ENCODE measurements around the gene STIM2.
"Not testable (repeated sequence)": the region's sequence is repeated elsewhere in the genome, so short reads cannot be mapped to it uniquely, and the experiment has no call there.

Gene STIM2

DNA sequence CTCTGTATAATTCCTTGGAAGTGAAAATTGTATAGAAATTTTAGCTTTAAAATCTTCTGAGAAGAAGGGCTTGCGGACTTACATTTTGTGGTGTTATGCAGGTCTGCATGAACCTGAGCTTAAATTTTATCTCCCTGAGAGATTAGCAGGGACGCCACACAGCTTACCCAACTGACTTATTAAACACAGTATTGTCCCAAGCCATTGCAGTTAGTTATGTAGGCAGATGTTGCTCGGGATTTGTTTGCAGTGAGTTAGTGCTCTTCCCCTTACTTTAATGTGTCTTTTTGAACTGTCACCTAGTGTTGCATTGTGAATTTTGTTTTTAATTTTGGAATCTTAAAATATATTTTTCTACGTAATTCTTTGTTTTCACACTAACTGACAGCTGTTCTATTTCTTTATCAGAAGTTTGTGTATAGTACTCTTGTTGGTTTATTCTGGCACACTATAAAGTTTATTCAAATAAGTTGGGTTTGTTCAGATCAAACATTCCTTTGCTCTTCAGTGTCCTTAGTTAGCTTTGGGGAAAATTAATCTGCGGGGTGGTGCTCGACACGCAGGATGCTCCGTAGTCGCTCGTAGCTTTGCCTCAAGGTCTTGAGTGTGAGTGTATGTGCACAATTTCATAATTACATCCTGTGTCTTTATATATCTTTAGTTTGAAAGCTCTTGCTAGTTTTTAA lies 145.4 kb downstream of the STIM2 start:
- no peak for DNase-seq

DNA sequence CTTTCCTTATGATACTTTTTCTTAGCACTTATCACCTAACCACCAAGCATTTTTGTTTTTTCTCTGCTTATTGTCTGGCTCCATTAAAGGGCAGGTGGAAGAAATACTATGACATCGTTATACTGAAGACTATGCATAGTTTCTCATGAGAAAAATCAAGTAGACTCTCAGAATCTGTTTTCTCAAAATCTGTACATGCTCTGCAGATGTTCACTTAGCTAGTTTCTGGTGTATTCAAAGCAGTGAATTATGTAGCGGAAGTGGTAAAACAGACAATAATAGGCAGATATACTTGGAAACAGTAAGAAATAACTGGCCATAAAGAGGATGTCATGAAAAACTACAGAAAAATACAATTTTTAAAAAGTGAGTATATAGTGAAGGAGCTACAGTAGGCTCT lies 146.0 kb downstream of the STIM2 start:
- no peak for DNase-seq

DNA sequence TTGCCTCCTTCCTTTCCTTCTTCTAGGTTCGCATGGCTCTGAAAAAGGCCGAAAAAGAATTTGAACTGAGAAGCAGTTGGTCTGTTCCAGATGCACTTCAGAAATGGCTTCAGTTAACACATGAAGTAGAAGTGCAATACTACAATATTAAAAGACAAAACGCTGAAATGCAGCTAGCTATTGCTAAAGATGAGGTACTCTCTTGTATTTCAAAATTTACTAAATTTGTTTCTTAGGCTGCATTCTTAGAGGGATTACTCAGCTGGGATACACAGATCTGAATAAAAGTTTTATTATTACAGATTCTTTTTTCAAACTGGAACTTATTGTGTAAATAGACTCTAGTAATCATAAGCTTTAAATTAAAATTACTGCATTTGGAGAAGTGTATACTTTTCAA lies 146.9 kb downstream of the STIM2 start:
- no peak for DNase-seq

DNA sequence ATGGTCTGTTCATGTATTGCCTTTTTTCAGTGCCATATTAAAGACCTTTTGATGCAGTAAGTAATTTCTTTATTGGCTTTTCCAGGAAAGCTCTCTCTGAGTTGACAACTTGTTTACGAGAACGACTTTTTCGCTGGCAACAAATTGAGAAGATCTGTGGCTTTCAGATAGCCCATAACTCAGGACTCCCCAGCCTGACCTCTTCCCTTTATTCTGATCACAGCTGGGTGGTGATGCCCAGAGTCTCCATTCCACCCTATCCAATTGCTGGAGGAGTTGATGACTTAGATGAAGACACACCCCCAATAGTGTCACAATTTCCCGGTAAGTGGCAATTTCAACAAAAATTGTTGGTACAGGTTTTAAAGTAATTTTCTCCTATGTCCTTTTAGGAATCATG lies 148.0 kb downstream of the STIM2 start:
- no peak for DNase-seq

DNA sequence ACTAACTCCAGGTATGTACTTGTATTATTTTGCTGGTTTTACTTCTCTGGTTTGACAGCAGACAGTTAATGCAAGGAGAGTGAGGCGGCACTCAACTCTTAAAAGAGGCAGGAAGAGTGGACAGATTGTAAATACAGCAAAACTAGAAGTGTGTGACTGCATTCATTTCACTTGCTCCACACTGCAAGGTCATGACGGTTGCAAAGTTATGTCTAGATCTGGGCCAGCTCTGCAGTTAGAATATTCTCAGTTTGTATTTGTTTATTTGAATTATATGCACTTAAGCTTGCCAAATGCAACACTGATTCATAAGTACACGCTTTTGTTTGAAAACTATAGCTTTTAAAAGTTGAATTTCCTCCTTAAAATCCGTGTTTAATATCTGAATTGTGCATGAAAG lies 148.9 kb downstream of the STIM2 start:
- no peak for DNase-seq

DNA sequence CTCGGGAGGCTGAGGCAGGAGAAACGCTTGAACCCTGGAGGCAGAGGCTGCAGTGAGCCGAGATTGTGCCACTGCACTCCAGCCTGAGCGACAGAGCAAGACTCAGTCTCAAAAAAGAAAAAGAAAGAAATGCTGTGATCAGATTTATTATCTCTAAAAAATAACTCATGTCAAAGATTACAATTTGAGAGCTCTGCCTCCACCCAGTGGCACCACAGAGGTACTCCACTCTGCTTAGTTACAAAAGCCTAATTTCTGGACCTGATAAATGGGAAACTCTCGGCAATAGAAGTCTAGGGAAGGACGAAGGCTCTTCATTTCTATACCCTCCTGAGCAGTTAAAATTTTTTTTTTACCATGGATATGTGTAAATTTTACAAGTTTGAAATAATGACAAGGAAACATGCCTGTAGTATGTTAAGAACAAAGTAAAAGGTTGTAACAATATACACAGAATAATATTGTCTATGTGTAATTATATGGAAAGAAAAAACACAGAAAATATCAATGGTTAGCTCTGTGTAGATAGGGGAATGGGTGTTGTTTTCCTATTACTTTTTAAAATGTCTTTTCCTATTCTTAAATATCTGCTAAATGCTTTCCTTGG lies 149.8 kb downstream of the STIM2 start:
- DNase-seq = peak; percentile 9

DNA sequence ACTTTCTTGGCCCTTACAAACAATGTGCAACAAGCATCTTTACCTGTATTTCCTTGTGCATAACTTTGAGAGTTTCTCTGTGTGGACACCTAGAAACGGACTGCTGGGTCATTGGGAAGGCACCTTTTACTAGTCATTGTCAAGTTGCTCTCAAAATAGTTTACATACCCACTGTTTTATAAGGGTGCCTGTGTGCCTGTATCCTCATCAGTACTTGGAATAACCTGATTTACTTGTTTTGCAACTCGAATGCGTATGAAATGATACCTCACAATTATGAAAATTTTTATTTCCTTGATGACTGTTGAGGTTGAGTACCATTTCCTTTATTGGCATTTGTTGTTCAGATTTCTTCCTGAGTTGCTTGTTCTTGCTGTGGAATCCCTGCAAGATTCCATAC lies 150.8 kb downstream of the STIM2 start:
- no peak for DNase-seq

DNA sequence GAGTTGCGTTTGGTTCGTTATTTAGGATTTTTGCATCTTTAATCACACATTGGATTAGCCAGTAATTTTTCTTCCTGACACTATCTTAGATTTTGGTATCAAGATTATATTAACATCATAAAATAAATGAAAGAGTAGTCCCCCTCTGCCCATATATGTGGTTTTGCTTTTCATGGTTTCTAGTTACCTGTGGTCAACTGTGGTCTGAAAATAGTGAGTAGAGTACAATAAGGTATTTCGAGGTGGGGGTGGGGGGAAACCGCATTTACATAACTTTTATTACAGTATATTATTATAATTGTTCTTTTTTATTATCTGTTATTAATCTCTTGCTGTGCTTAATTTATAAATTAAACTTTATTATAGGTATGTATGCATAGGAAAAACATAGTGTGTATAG lies 152.4 kb downstream of the STIM2 start:
- no peak for DNase-seq

DNA sequence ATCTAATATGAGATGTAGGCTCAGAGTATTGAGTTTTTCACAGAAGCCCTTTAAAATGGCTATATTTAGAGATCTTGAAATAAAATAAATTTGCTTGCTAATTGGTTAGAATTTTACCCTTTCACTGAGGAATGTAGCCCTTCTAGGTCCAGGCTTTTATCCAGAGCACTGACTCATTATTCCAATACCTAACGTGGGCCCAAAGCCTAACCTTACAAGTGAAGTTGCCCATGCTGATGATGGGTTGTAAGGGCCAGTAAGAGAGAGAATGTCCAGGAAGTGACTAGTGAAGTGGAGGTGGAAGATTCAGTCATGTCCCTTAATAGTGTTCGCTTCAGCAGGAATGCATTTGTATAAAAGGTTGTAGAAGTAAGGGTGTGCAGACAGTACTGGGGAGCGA lies 155.9 kb downstream of the STIM2 start:
- DNase-seq = no peak

DNA sequence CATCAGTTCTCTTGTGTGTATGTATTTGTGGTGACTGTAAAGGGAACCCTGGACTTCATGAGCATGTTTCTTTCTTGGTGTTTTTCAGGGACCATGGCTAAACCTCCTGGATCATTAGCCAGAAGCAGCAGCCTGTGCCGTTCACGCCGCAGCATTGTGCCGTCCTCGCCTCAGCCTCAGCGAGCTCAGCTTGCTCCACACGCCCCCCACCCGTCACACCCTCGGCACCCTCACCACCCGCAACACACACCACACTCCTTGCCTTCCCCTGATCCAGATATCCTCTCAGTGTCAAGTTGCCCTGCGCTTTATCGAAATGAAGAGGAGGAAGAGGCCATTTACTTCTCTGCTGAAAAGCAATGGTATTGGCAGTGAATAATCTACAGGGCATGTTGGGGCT lies 157.0 kb downstream of the STIM2 start:
- no peak for DNase-seq

DNA sequence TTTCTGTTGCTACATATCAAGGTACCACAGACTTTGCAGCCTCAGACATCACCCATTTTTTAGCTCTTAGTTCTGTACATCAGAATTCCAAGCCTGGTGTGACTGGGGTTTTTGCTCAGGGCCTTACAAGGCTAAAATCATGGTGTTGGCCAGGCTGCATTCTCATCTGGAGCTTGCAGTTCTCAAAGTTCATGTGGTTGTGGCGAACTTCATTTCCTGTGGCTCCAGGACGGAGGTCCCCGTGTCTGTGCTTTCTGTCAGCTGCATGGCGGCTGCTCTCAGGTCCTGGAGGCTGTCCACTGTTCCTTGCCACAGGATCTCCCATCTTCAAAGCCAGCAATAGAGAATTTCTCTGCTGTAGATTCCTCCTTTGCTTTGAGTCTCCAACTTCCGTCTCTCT lies 157.4 kb downstream of the STIM2 start:
- no peak for DNase-seq

DNA sequence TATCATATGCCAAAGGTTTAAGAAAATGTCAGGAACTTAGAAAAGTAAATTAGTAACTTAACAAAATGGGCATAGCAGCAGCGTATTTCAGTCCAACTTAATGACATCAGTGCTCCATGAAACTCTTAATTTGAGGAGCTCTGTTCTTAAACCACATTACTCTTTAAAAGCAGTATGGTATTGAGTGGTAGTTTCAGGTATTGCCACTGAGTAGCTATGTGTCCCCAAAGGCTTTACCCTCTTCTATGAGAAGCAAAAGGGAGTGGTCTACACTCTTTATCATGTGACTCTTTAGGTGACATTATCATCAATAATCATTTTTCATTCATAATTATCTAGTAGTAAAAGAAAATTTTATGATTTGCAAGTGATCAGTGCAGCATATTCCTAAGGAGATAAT lies 158.3 kb downstream of the STIM2 start:
- DNase-seq = no peak

DNA sequence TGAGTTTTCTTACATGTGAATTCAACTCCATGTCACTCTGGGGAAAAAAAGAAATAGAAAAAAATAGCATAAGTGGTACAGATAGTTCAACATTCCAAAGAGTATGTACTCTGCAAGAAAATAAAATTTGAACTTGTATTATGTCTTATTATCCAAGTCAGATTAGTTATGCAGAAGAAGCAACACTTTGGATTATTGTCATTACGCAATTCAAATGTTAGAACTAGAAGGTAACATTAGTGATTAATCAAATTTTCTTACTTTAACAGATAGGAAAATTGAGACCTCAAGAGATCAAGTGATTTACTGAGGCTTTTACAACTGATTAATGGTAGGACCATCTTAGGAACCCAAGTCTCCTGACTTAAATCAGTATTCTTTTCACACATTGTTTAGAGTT lies 159.1 kb downstream of the STIM2 start:
- DNase-seq = no peak

DNA sequence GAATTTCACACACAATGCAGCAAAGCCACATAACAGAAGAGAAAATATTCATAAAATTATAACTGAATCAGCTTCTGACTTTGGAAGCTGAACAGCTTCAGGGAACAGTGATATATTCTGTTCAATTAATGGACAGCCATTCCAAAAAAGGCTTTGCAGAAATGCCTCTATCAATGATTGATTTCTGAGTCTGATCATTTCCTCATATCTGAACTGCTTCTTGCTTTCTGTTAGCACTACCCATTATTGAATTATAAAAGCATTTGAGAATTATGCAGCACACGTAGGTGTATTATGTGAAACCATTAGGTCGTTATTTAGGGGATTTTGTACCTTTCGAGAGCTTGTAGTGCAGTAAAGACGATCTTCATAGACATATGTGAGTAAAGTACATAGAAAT lies 159.6 kb downstream of the STIM2 start:
- no peak for DNase-seq

DNA sequence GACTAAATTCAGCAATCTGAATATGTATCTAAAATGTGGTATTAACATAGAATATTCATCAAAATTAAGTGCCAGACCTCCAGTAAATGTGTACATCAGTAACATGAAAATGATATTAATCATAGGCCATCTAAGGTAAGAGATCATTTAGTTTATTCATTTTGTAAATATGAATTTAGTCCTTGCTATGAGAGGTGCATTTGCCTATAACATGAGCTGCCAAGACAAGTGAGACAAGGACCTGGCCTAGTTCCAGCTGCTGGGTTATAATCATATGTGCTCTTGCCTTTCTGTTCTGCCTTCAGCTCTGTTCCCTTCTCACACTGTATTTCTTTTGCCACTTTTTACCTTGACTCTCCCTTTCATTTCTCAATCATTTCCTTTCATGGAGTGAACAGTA lies 160.0 kb downstream of the STIM2 start:
- no peak for DNase-seq

DNA sequence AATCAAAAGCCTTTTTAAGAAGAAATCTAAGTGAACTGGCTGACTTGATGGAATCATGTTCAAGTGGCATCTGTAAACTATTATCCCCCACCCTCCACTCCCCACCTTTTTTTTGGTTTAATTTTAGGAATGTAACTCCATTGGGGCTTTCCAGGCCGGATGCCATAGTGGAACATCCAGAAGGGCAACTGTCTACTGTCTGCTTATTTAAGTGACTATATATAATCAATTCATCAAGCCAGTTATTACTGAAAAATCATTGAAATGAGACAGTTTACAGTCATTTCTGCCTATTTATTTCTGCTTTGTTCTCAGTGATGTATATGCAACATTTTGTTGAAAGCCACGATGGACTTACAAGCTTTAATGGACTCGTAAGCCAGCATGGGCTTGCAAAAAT lies 162.3 kb downstream of the STIM2 start:
- no peak for DNase-seq

DNA sequence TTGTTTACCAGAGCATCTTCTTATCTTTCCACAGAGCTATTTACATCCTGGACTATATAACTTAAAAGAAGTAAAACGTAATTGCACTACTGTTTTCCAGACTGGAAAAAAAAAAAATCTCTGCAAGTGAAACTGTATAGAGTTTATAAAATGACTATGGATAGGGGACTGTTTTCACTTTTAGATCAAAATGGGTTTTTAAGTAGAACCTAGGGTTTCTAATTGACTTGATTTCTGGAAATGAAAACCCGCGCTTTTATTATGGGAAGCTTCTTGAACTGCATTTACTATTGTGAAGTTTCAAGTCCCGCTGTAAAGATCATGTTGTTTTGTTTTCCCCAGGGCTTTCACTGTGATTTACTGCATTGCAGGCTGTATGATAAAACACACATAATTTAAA lies 162.7 kb downstream of the STIM2 start:
- DNase-seq = no peak

DNA sequence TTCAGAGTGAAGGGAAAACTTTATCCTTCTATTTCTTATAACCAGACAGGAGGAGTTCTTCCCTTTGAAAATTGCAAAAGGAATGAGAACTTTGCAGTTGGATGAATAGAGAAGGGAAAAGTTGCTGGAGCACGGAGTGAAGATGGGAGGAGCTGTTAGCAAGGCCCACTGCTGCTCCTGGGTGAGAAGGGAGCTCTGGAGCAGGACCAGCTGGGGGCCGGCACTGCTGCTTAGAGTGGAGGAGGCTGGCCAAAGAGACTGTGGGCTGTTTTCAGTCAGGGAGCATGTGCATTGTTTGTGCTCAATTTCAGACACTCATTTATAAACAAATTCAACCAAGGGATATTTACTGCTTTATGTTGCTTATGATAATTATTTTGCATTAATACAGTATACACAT lies 164.2 kb downstream of the STIM2 start:
- DNase-seq = no peak

DNA sequence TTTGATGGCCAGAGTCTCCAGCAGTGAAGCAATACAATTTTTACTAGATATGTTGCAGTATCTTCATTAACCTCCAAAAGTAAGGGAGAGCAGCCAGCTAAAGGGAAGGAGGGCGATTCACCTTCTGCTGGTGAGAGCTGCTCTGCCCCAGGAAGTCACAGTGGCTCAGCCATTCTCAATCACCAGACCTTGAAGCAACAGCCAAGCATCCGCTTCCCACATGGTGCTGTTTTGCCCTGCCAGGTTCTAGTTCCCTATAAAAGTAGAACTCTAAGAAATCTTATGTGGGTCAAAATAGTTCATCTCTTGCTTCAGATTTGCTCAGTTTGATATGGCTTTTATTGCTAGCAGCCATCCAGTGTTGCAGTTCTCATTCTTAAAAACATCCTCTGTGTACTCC lies 166.8 kb downstream of the STIM2 start:
- no peak for DNase-seq

DNA sequence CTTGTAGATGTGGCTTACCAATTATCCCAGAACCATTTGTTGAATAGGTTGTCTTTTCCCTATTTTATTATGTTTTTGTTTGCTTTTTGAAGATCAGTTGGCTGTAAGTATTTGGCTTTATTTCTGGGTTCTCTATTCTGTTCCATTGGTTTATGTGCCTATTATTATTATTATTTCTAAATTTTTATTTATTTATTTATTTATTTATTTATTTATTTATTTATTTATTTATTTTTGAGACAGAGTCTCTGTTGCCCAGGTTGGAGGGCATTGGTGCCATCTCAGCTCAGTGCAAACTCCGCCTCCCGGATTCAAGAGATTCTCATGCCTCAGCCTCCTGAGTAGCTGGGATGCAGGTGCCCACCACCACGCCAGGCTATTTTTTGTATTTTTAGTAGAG lies 174.5 kb downstream of the STIM2 start:
- not testable (repeated sequence) for DNase-seq

DNA sequence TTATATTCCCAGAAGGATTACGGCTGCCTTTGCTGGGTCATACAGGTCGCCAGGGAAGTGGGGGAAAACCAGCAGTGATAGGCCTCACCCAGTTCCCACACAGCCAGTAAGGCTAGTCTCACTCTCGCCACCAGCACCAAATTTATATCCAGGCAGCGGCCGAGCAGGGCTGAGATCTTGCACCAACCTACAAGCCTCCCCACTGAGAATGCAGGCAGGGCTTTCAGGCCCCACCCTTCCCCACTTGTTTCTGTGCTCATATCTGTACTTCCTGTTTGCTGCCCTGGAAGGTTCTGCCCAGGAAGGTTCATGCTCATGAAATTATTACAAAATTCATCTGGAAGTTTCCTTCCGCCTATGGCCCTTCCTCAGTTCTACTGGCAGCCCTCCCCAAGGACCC lies 179.7 kb downstream of the STIM2 start:
- no peak for DNase-seq

DNA sequence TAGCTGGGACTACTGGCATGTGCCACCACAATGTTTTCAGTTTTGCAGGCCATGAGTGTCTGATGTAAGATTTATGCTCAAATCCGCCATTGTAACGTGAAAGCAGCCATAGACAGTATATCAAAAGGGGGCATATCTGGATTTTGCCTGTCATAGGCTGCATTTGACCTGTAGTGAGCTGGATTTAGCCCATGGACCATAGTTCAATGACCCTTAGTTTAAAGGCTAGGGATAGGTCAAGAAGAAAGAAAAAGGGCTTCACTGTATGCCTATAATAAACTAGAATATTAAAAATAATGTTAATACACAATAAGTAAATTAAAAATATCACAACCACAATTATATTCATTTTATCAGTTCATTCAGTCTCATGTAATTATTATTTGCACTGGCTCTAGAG lies 181.8 kb downstream of the STIM2 start:
- DNase-seq = no peak

DNA sequence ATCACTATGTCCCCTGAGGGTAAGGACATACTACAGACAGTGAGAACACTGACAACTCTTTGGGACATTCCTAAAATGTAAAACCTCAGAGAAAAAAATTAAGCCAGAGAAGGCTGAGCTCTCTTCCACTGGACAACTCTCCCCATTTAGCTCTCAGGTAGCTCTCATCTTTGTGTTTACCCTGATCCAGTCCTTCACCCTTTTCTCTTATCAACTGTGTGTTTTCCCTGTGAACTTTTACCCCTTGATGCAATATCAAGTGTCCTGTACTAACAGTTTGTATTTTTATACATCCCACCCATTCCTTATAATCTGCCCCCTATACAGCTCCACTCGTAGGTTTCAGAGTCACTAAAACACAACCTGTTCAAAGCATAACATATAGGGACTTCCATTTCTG lies 182.6 kb downstream of the STIM2 start:
- DNase-seq = no peak

DNA sequence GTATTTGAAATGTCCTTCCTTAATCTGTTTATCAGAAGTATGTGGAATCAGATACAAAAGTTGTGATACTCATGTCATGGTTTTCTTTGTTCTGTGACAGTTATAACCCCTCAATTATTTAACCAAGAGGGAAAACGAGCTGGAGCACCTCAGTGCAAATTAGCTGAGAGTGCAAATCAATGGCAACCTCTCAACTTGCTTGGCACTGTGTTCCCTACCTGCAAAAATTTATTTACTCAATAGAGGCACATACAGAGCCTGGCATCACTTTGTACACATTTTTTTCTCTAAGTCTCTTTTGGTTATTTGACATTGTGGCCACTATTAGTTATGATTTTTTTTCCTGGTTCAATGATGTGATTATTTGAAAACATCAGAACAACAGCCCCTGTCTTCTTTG lies 186.2 kb downstream of the STIM2 start:
- no peak for DNase-seq
